ENCODE measurements around the gene GALNT10.

The GALNT10 gene

DNA sequence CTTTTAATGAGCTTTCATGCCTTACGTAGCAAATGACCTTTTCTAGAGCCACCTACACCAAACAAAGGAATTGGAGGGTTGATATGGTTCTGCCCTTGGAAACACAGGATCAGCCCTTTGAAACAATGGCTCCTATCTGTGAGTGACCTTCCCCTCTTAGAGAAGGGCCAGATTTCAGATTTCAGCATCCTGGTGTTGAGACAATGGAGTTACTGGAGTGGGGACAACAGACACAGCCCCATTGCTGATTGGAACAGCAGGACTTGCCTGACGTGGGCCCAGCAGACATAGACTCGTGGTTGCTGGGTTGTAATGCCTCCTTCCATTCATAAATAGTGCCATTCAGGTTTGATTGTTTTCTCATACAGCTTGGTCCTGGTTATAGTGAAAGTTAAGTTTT, 96.0 kb downstream of the GALNT10 start:
- Histone ChIP-seq H3K4me1 (ENCODE audit: control insufficient read depth in 2 of 2, insufficient read depth in 2 of 2, low read length in 2 of 2) (peaks cover 8 to 10% of the 10 kb centered on the region in 2 donors), H3K27ac (ENCODE audit: low read depth in 2 of 2, low read length in 2 of 2) (peak overlapping the region; percentile 19 to 24), H3K4me3 (ENCODE audit: low read length in 2 of 2) (no peak overlapping the region), H3K9ac (ENCODE audit: low read depth in 1 of 2, low read length in 2 of 2) (no peak overlapping the region), H3K36me3 (ENCODE audit: control insufficient read depth in 2 of 2, insufficient read depth in 2 of 2, low read length in 2 of 2) (no peaks in the 10 kb centered on the region), H3K9me3 (ENCODE audit: control insufficient read depth in 2 of 2, low read length in 2 of 2) (no peaks in the 10 kb centered on the region), H3K27me3 (ENCODE audit: control insufficient read depth in 2 of 2, insufficient read depth in 2 of 2, low read length in 2 of 2) (no peaks in the 10 kb centered on the region)

DNA sequence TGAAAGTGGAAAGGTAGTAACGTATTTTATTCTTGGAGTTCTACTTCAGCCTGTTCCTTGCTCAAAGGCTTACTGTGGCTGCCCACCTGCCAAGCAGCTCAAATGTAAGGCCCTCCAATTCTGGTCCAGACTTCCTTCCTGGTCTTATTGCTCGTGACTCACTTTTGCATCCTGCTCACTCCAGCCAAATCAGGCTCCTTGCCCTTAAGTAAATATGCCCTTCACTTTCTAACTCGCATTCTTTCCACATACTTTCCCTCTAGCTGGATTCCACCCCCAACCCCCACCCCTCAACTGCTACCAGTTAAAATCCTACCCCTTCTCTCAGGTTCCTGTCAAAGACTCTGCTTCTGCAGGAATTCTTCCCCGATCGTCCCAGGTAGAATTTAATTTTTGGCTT, 96.6 kb downstream of the GALNT10 start:
- Histone ChIP-seq H3K4me1 (ENCODE audit: control insufficient read depth in 2 of 2, insufficient read depth in 2 of 2, low read length in 2 of 2) (peaks cover 8 to 10% of the 10 kb centered on the region in 2 donors), H3K9me3 (ENCODE audit: control insufficient read depth in 2 of 2, low read length in 2 of 2) (no peaks in the 10 kb centered on the region), H3K27me3 (ENCODE audit: control insufficient read depth in 2 of 2, insufficient read depth in 2 of 2, low read length in 2 of 2) (no peaks in the 10 kb centered on the region), H3K36me3 (ENCODE audit: control insufficient read depth in 2 of 2, insufficient read depth in 2 of 2, low read length in 2 of 2) (no peaks in the 10 kb centered on the region), H3K4me3 (ENCODE audit: low read length in 2 of 2) (no peak overlapping the region), H3K9ac (ENCODE audit: low read depth in 1 of 2, low read length in 2 of 2) (no peak overlapping the region), H3K27ac (ENCODE audit: low read depth in 2 of 2, low read length in 2 of 2) (peak overlapping the region; percentile 19 to 24)

DNA sequence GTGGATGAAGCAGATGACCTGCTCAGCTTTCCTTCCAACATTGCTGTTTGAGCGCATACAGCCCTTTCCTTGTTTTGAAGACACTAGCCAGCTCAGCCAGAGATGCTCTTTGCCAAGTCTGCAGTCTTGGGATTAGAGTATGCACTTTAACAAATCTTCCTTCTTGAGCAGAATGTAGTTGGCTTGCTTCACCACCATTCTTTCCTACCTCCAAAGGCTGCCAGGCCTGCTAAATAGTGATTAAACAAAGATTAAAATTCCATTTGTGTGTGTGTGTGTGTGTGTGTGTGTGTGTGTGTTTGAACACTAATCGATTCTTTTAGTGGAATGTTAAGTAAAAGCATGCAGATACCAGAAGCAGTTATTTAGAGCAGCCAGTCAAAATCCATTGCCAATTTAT, 97.6 kb downstream of the GALNT10 start:
- Histone ChIP-seq H3K4me3 (ENCODE audit: low read length in 2 of 2) (no peak overlapping the region), H3K4me1 (ENCODE audit: control insufficient read depth in 2 of 2, insufficient read depth in 2 of 2, low read length in 2 of 2) (peaks cover 8 to 10% of the 10 kb centered on the region in 2 donors), H3K27ac (ENCODE audit: low read depth in 2 of 2, low read length in 2 of 2) (no peak overlapping the region), H3K9ac (ENCODE audit: low read depth in 1 of 2, low read length in 2 of 2) (no peak overlapping the region), H3K27me3 (ENCODE audit: control insufficient read depth in 2 of 2, insufficient read depth in 2 of 2, low read length in 2 of 2) (no peaks in the 10 kb centered on the region), H3K36me3 (ENCODE audit: control insufficient read depth in 2 of 2, insufficient read depth in 2 of 2, low read length in 2 of 2) (no peaks in the 10 kb centered on the region), H3K9me3 (ENCODE audit: control insufficient read depth in 2 of 2, low read length in 2 of 2) (no peaks in the 10 kb centered on the region)

DNA sequence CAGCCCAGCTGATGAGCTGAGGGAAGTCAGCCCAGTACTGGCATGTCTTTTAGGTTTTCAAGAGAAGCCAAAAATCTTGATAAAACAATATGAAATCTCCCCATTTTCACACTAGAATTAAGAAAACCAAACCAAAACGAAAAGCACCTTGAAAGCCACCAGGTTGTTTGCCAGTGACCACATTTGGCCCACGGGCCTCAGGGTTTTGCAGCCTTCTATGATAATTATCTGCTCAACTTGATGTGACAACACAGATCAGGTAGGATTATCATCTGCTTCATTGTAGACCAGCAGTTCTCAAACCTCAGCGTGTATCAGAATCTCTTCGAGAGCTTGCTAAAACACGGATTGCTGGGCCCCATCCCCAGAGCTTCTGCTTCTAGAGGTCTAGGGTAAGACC, 101.4 kb downstream of the GALNT10 start:
- H3K27me3 ChIP-seq (ENCODE audit: control insufficient read depth in 2 of 2, insufficient read depth in 2 of 2, low read length in 2 of 2) = no peaks in the 10 kb centered on the region
- H3K4me1 ChIP-seq (ENCODE audit: control insufficient read depth in 2 of 2, insufficient read depth in 2 of 2, low read length in 2 of 2) = peaks cover 11 to 14% of the 10 kb centered on the region in 2 donors
- H3K9me3 ChIP-seq (ENCODE audit: control insufficient read depth in 2 of 2, low read length in 2 of 2) = no peaks in the 10 kb centered on the region
- no peak overlapping the region for H3K27ac ChIP-seq (ENCODE audit: low read depth in 2 of 2, low read length in 2 of 2)
- no peak overlapping the region for H3K9ac ChIP-seq (ENCODE audit: low read depth in 1 of 2, low read length in 2 of 2)
- H3K4me3 ChIP-seq (ENCODE audit: low read length in 2 of 2) = no peak overlapping the region
- no peaks in the 10 kb centered on the region for H3K36me3 ChIP-seq (ENCODE audit: control insufficient read depth in 2 of 2, insufficient read depth in 2 of 2, low read length in 2 of 2)

DNA sequence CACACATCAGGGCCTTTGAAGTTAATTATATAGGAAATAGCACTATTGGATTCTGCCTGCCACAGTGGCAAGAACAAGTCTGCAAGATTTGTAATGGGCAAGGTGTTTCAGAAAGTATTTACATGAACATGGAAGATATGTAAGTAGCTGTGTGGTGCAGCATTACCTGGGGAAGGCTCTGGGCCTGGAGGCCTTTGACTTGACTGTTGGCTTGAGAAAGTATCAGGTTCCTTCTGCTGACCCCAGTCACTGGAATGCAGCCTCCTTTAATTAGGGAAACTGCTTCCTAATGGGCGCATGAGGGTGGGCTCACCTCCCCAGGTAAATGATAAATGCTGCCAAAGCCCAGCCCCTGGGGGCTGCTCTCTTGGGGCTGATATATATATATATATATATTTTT, 102.7 kb downstream of the GALNT10 start:
- H3K36me3 ChIP-seq (ENCODE audit: control insufficient read depth in 2 of 2, insufficient read depth in 2 of 2, low read length in 2 of 2) = peaks cover 0 to 5% of the 10 kb centered on the region in 2 donors
- H3K4me1 ChIP-seq (ENCODE audit: control insufficient read depth in 2 of 2, insufficient read depth in 2 of 2, low read length in 2 of 2) = peaks cover 5 to 13% of the 10 kb centered on the region in 2 donors
- H3K27ac ChIP-seq (ENCODE audit: low read depth in 2 of 2, low read length in 2 of 2) = no peak overlapping the region

DNA sequence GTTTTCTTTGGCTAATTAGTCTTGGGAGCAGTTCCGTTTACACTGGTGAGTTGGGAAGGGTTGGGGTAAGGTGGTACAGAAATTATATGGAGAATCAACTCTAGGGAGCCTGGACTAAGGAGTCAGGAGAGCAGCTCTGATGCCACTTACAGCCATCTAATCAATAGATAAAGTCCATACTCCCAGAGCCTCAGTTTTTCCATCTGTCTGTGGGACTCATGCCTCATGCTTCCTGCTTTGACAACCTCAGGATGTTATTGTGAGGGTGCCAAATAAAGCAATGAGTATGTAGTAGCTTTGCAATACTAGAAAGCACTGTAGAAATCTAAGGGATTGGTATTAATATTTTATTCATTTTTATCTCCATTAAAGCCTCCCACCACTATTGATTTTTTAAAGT, 105.0 kb downstream of the GALNT10 start:
- Histone ChIP-seq H3K4me3 (ENCODE audit: low read length in 2 of 2) (no peak overlapping the region), H3K36me3 (ENCODE audit: control insufficient read depth in 2 of 2, insufficient read depth in 2 of 2, low read length in 2 of 2) (peaks cover 0 to 5% of the 10 kb centered on the region in 2 donors), H3K27me3 (ENCODE audit: control insufficient read depth in 2 of 2, insufficient read depth in 2 of 2, low read length in 2 of 2) (no peaks in the 10 kb centered on the region), H3K9me3 (ENCODE audit: control insufficient read depth in 2 of 2, low read length in 2 of 2) (no peaks in the 10 kb centered on the region), H3K27ac (ENCODE audit: low read depth in 2 of 2, low read length in 2 of 2) (no peak overlapping the region), H3K4me1 (ENCODE audit: control insufficient read depth in 2 of 2, insufficient read depth in 2 of 2, low read length in 2 of 2) (peaks cover 5 to 13% of the 10 kb centered on the region in 2 donors), H3K9ac (ENCODE audit: low read depth in 1 of 2, low read length in 2 of 2) (no peak overlapping the region)

More for the DNA sequence above, 102.7 kb downstream of the GALNT10 start:
- no peaks in the 10 kb centered on the region for H3K27me3 ChIP-seq (ENCODE audit: control insufficient read depth in 2 of 2, insufficient read depth in 2 of 2, low read length in 2 of 2)
- H3K4me3 ChIP-seq (ENCODE audit: low read length in 2 of 2) = no peak overlapping the region
- no peak overlapping the region for H3K9ac ChIP-seq (ENCODE audit: low read depth in 1 of 2, low read length in 2 of 2)
- H3K9me3 ChIP-seq (ENCODE audit: control insufficient read depth in 2 of 2, low read length in 2 of 2) = no peaks in the 10 kb centered on the region

DNA sequence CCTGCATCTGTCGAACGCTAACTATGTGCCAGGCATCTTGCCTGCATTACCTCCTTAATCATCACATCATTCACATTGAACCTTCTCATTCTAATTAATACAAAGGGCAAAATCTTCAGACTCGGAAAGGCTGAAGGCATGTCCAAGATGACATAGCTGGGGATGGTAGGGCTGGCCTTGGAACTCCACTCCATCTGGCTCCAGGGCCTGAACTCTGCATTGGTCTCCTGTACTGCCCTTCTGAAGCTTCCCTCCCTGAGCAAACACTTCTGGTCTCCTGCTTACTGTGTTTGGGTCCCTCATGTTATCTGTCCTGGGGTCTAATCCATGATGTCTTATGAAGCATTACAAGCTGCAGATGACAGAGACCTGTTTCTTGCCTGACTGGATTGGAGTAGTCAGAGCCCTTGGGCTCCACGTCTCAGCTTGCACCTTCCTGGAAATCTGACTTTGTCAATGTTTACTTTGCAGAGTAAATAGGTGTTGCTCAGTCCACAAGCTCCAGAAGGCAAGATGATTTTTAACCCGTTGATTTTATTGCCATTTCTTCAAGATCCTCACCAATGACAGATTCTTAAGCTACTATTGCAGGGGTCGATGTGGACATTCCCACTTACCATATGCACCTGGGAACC, 106.1 kb downstream of the GALNT10 start:
- Histone ChIP-seq H3K9me3 (ENCODE audit: control insufficient read depth in 2 of 2, low read length in 2 of 2) (no peaks in the 10 kb centered on the region), H3K27me3 (ENCODE audit: control insufficient read depth in 2 of 2, insufficient read depth in 2 of 2, low read length in 2 of 2) (no peaks in the 10 kb centered on the region), H3K36me3 (ENCODE audit: control insufficient read depth in 2 of 2, insufficient read depth in 2 of 2, low read length in 2 of 2) (peaks cover 0 to 5% of the 10 kb centered on the region in 2 donors), H3K4me3 (ENCODE audit: low read length in 2 of 2) (no peak overlapping the region), H3K27ac (ENCODE audit: low read depth in 2 of 2, low read length in 2 of 2) (peak overlapping the region; percentile 61 to 74), H3K4me1 (ENCODE audit: control insufficient read depth in 2 of 2, insufficient read depth in 2 of 2, low read length in 2 of 2) (peaks cover 5 to 13% of the 10 kb centered on the region in 2 donors), H3K9ac (ENCODE audit: low read depth in 1 of 2, low read length in 2 of 2) (no peak overlapping the region)

DNA sequence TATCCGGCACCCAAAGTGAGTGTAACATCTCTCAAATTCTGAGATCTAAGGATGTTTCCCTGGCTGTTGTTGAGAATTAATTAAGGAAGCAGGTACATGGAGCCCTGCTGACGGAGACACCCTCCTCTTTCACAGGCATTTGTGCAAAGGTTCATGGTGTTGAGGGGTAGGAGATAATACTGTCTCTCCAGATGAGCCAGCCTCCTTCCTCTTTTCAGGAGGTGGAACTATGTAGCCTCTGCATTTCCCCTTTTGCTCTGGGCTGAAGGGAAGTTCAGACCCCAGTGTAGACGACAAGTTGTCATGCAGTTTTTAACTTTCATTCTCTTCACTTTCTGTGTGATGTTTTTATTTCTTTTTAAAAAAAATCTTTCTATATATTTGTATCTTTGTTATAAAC, 107.5 kb downstream of the GALNT10 start:
- H3K36me3 ChIP-seq (ENCODE audit: control insufficient read depth in 2 of 2, insufficient read depth in 2 of 2, low read length in 2 of 2) = peaks cover 0 to 5% of the 10 kb centered on the region in 2 donors
- H3K27ac ChIP-seq (ENCODE audit: low read depth in 2 of 2, low read length in 2 of 2) = no peak overlapping the region
- H3K4me1 ChIP-seq (ENCODE audit: control insufficient read depth in 2 of 2, insufficient read depth in 2 of 2, low read length in 2 of 2) = peaks cover 5 to 16% of the 10 kb centered on the region in 2 donors
- H3K4me3 ChIP-seq (ENCODE audit: low read length in 2 of 2) = no peak overlapping the region
- H3K9ac ChIP-seq (ENCODE audit: low read depth in 1 of 2, low read length in 2 of 2) = no peak overlapping the region
- no peaks in the 10 kb centered on the region for H3K27me3 ChIP-seq (ENCODE audit: control insufficient read depth in 2 of 2, insufficient read depth in 2 of 2, low read length in 2 of 2)
- no peaks in the 10 kb centered on the region for H3K9me3 ChIP-seq (ENCODE audit: control insufficient read depth in 2 of 2, low read length in 2 of 2)

DNA sequence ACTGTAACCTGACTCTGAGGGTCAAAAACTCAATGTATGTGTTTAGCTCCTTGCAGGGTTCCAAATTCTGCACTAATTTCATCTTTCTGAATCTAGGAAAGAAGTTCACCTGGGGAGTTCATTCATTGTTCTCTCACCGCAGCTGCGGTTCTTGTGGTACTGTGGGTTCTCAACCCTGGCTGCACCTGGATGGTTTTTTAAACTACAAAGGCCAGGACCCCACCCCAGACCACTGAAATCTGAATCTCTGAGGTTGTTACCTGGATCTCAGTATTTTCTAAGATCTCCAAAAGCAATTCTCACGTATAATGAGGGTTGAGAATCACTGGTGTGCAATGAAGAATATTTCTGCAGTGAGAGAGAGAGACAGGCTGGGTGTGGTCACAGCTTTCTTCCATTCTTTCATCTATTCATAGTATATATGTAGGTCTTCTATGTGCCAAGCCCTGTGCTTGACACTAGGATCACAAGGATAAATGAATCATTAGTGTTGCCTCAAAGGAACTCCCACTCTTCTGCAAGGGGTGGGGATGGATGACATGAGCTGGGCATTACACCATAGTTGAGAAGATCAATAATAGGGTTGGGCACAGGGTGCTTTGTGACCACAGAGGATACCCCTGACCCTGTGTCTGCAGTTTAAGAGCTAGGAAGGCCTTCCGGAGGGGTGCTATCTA, 109.8 kb downstream of the GALNT10 start:
- no peak overlapping the region for H3K9ac ChIP-seq (ENCODE audit: low read depth in 1 of 2, low read length in 2 of 2)

DNA sequence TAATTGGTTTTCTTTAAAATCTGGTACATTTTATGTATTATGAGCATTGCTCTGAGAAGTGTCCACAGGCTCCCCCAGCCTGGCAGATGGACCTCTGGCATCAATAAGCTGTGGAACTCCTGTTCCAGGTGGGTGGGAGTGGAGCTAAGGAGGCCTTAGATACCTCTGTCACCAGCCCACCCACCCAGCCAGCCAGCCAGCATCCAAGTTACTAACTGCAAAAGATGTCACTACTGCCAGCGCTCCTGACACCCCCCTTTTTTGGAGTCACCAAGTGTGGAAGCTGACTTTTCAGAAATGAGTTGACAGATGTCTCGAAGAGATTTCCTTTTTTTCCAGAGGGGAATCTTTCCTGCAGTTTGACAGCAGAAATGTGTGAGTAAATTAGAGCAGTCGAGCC, 111.2 kb downstream of the GALNT10 start:
- H3K27ac ChIP-seq (ENCODE audit: low read depth in 2 of 2, low read length in 2 of 2) = no peak overlapping the region
- H3K27me3 ChIP-seq (ENCODE audit: control insufficient read depth in 2 of 2, insufficient read depth in 2 of 2, low read length in 2 of 2) = no peaks in the 10 kb centered on the region
- peaks cover 0 to 5% of the 10 kb centered on the region in 2 donors for H3K36me3 ChIP-seq (ENCODE audit: control insufficient read depth in 2 of 2, insufficient read depth in 2 of 2, low read length in 2 of 2)
- no peak overlapping the region for H3K4me3 ChIP-seq (ENCODE audit: low read length in 2 of 2)
- no peaks in the 10 kb centered on the region for H3K9me3 ChIP-seq (ENCODE audit: control insufficient read depth in 2 of 2, low read length in 2 of 2)
- H3K9ac ChIP-seq (ENCODE audit: low read depth in 1 of 2, low read length in 2 of 2) = no peak overlapping the region
- H3K4me1 ChIP-seq (ENCODE audit: control insufficient read depth in 2 of 2, insufficient read depth in 2 of 2, low read length in 2 of 2) = peaks cover under 1 to 11% of the 10 kb centered on the region in 2 donors

More for the DNA sequence above, 109.8 kb downstream of the GALNT10 start:
- H3K4me3 ChIP-seq (ENCODE audit: low read length in 2 of 2) = no peak overlapping the region
- H3K36me3 ChIP-seq (ENCODE audit: control insufficient read depth in 2 of 2, insufficient read depth in 2 of 2, low read length in 2 of 2) = peaks cover 0 to 5% of the 10 kb centered on the region in 2 donors
- H3K4me1 ChIP-seq (ENCODE audit: control insufficient read depth in 2 of 2, insufficient read depth in 2 of 2, low read length in 2 of 2) = peaks cover 5 to 16% of the 10 kb centered on the region in 2 donors
- no peak overlapping the region for H3K27ac ChIP-seq (ENCODE audit: low read depth in 2 of 2, low read length in 2 of 2)
- H3K27me3 ChIP-seq (ENCODE audit: control insufficient read depth in 2 of 2, insufficient read depth in 2 of 2, low read length in 2 of 2) = no peaks in the 10 kb centered on the region
- no peaks in the 10 kb centered on the region for H3K9me3 ChIP-seq (ENCODE audit: control insufficient read depth in 2 of 2, low read length in 2 of 2)
